K562 treated with DMSO at 1 percent for 24 hours (cell line): ENCODE results near the gene RPRD2. TPM values are rescaled to one million over a fixed set of nuclear protein-coding genes. Genes with fewer than 3 reads are reported as not detected.

Experiments
- total RNA-seq: library from RNA; unstranded; fragments of 300-600 nt; gene quantifications from 2 replicates; pipeline ENCODE4 v1.2.3, GENCODE V29; 2022; ENCODE audit warnings: low read depth; ENCODE audit not compliant: insufficient read depth

Gene RPRD2
- 11.7 and 13.8 TPM in 2 replicates for total RNA-seq

GRCh38 chr1:150363426-150364230 lies at the start of gene RPRD2:
RPRD2 (plus strand) TSS chr1:150364147; CDS start chr1:150364715, 568 bp downstream.

GRCh38 chr1:150486966-150487762 lies 123.2 kb downstream of the RPRD2 start, which contains the start of gene TARS2:
TARS2 (plus strand) TSS chr1:150487419; CDS start chr1:150487451, 32 bp downstream.

DNA sequence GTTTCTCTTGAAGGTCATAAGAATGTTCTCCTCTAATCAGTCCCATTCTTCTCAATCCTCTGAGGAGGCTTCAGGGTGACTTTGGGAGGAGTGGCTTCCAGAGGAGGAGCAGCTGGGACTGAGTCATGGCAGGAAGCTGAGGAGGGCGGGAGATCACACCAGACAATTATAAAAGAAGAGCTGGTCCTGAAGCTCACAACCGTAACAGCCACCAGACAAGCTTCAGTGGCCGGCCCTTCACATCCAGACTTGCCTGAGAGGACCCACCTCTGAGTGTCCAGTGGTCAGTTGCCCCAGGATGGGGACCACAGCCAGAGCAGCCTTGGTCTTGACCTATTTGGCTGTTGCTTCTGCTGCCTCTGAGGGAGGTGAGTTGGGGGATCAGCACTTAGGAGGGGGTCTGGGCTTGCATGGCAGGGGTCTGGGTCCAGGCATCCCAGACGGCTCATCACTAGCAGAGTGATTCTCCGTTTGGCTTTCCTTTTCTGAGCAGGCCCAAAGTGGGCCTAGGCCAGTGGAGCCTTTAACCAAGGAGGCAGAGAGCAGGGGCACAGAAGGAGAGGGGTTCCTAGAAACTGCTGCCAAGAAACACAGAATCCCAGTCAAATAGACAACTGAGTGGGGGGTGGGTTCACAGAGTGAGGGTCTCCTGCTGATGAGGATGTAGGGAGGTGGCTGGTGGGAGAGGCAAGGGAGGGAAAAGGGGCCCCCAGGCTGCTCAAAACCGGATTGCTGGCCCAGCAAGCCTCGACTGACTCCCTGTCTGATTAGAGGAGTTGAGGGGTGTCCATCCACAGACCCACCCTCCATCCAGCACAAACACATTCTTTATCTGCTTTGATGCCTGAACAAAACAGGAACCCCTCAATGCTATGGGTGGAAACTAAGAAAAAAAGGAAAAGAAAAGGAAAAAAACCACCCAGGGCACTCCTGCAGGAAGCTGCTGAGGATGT lies 144.2 kb downstream of the RPRD2 start, which contains the start of gene ECM1:
ECM1 (plus strand) TSS at position 198 of the 953 bp plus-strand sequence; CDS start at position 299, 101 bp downstream.

GRCh38 chr1:150515328-150516049 lies 151.5 kb downstream of the RPRD2 start, which contains the start of gene FALEC:
FALEC (plus strand) TSS chr1:150515752.

Other genes starting within 250 kb of the RPRD2 start
- gene PLEKHO1, start 214.2 kb upstream of the RPRD2 start, total RNA-seq = 10.1 and 15.3 TPM in 2 replicates
- gene ANP32E, start 128.0 kb upstream of the RPRD2 start, total RNA-seq = 31.9 and 34.1 TPM in 2 replicates
- 0.60 and 0.98 TPM in 2 replicates for gene CA14, start 106.4 kb upstream of the RPRD2 start, total RNA-seq
- gene APH1A, start 95.1 kb upstream of the RPRD2 start, total RNA-seq = 108 and 110 TPM in 2 replicates
- 4.5 TPM in 1 of 2 replicates, not detected in the other for gene C1orf54, start 91.4 kb upstream of the RPRD2 start, total RNA-seq
- gene CIART, start 81.6 kb upstream of the RPRD2 start, total RNA-seq = not detected in 2 replicates
- gene MRPS21, start 70.3 kb upstream of the RPRD2 start, total RNA-seq = 46.6 and 54.9 TPM in 2 replicates
- gene PRPF3, start 42.6 kb upstream of the RPRD2 start, total RNA-seq = 24.4 and 25.2 TPM in 2 replicates
- 50.9 and 53.0 TPM in 2 replicates for gene TARS2, start 123.3 kb downstream of the RPRD2 start, total RNA-seq
- gene ECM1, start 144.0 kb downstream of the RPRD2 start, total RNA-seq = 28.7 and 31.0 TPM in 2 replicates
- not detected in 2 replicates for gene FALEC, start 151.6 kb downstream of the RPRD2 start, total RNA-seq
- 102 and 104 TPM in 2 replicates for gene ADAMTSL4, start 185.3 kb downstream of the RPRD2 start, total RNA-seq
- 94.0 and 96.6 TPM in 2 replicates for gene MCL1, start 215.5 kb downstream of the RPRD2 start, total RNA-seq